ENCODE measurements around the gene RRAD.

Gene RRAD

GRCh38 chr16:66926171-66926947 is 1.0 kb upstream of the RRAD start:
- in situ Hi-C loops (cut with MboI; ENCODE audit: low pct_unique_long_range_greater_than_20kb, low sequenced_read_pairs, unreplicated experiment): no loop called here
- DNase-seq (ENCODE audit: low spot score): no peak

GRCh38 chr16:66924527-66925321 is 611 bp downstream of the RRAD start:
- peak; percentile 54 for TF ChIP-seq CTCF (IDR thresholded peaks at IDR 0.05; ENCODE audit: extremely low read depth, insufficient read depth, missing control alignments)
- DNase-seq (ENCODE audit: low spot score): peak; percentile 79
- in situ Hi-C loops (cut with MboI; ENCODE audit: low pct_unique_long_range_greater_than_20kb, low sequenced_read_pairs, unreplicated experiment): no loop called here

More at GRCh38 chr16:66926171-66926947, 1.0 kb upstream of the RRAD start:
- no peak for TF ChIP-seq CTCF (IDR thresholded peaks at IDR 0.05; ENCODE audit: extremely low read depth, insufficient read depth, missing control alignments)

DNA sequence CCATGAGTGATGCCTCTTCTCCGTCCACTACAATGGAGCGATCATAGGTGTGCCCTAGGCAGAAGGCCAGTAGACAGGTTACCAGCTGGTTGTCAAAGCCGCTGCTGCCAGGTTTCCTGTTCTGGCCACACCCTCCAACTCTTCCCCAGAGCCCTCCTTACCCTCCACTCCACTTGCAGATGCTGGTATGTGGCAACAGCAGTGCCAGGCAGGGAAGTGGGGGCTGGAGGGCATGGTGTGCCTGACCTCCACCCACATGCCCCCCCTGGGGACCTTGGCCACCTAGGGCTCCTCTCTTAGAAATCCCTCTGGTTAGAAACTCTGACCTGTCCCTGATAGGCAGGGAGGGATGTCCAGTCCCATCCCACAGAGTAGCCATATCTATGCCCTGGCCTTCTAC is 1.5 kb downstream of the RRAD start:
- no peak for DNase-seq (ENCODE audit: low spot score)
- in situ Hi-C loops (cut with MboI; ENCODE audit: low pct_unique_long_range_greater_than_20kb, low sequenced_read_pairs, unreplicated experiment): no loop called here
- no peak for TF ChIP-seq CTCF (IDR thresholded peaks at IDR 0.05; ENCODE audit: extremely low read depth, insufficient read depth, missing control alignments)

DNA sequence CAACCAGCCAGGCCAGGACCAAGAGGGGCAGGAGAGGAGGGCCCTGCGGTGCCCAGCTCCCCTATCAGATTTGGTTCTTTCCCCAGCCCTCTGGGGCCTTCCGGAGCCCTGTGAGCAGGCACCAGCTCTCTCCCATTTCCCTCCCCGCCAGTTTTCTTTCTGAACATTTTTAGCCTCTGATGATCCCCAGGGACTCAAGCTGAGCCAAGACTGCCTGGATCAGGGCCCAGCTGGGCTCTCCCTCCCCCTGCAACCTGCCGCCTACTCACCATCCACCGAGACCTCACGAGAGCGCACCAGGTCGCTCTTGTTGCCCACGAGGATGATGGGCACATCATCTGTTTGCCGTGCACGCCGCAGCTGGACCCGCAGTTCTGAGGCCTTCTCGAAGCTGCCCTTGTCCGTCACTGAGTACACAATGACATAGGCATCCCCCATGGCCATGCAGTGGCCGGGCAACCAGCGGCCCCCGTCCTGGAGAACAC is 2.0 kb downstream of the RRAD start:
- in situ Hi-C loops (cut with MboI; ENCODE audit: low pct_unique_long_range_greater_than_20kb, low sequenced_read_pairs, unreplicated experiment): no loop called here
- DNase-seq (ENCODE audit: low spot score): no peak
- TF ChIP-seq CTCF (IDR thresholded peaks at IDR 0.05; ENCODE audit: extremely low read depth, insufficient read depth, missing control alignments): no peak

GRCh38 chr16:66921729-66922450 is 3.4 kb downstream of the RRAD start:
- no peak for DNase-seq (ENCODE audit: low spot score)
- in situ Hi-C loops (cut with MboI; ENCODE audit: low pct_unique_long_range_greater_than_20kb, low sequenced_read_pairs, unreplicated experiment): no loop called here
- no peak for TF ChIP-seq CTCF (IDR thresholded peaks at IDR 0.05; ENCODE audit: extremely low read depth, insufficient read depth, missing control alignments)
